NT2/D1 (cell line): ENCODE measurements around the gene SMARCAD1.

Experiments used
- SUZ12 ChIP-seq: IDR thresholded peaks from 2 replicates; pipeline ENCODE4 v1.6.1; 2011; ENCODE audit not compliant: insufficient read length, insufficient read depth; ENCODE audit errors: extremely low read depth
- YY1 ChIP-seq: IDR thresholded peaks from 2 replicates; pipeline ENCODE4 v1.6.1; 2011; ENCODE audit not compliant: insufficient read length, insufficient read depth
- ZNF274 ChIP-seq: IDR thresholded peaks from 2 replicates; pipeline ENCODE4 v1.6.1; 2011; ENCODE audit warnings: mild to moderate bottlenecking, low read depth, low read length

- TF ChIP-seq ZNF274 (no peak), YY1 (no peak), SUZ12 (no peak)
Measured at GRCh38 chr4:94333866-94334265, 126.2 kb downstream of the SMARCAD1 start.
